BE2C (cell line): ENCODE data around the gene ATP5PO.

ENCODE experiments used
- DNase-seq: peaks from one replicate; pipeline ENCODE4 v3.0.0-alpha.2; 2020
- H3K27me3 ChIP-seq: fragments of 250-450 bp; sonication (Bioruptor Pico); 2 replicates; pipeline ENCODE4 v1.5.1; 2020; ENCODE audit warnings: mild to moderate bottlenecking
- H3K36me3 ChIP-seq: fragments of 250-450 bp; sonication (Bioruptor Pico); 2 replicates; pipeline ENCODE4 v1.5.1; 2020; ENCODE audit warnings: mild to moderate bottlenecking
- H3K4me1 ChIP-seq: fragments of 250-450 bp; sonication (Bioruptor Pico); 2 replicates; pipeline ENCODE4 v1.5.1; 2020
- H3K4me3 ChIP-seq: 2 replicates; pipeline ENCODE4 v1.5.1; 2011; ENCODE audit warnings: low read depth, low read length
- H3K9me3 ChIP-seq: fragments of 250-450 bp; sonication (Bioruptor Pico); 2 replicates; pipeline ENCODE4 v1.5.1; 2020
- TF ChIP-seq, protein P1 (sequence below): IDR thresholded peaks from 2 replicates; pipeline ENCODE4 v1.5.1; 2012; ENCODE audit warnings: mild to moderate bottlenecking, low read depth, low read length

ATP5PO gene

GRCh38 chr21:33924766-33925100, 9.1 kb upstream of the ATP5PO start:
- no peaks in the 10 kb centered on the region for H3K27me3 ChIP-seq
- no peak overlapping the region for H3K4me3 ChIP-seq
- no peaks in the 10 kb centered on the region; the same call in 1 of the 2 replicates for H3K4me1 ChIP-seq
- TF ChIP-seq, protein P1, sequence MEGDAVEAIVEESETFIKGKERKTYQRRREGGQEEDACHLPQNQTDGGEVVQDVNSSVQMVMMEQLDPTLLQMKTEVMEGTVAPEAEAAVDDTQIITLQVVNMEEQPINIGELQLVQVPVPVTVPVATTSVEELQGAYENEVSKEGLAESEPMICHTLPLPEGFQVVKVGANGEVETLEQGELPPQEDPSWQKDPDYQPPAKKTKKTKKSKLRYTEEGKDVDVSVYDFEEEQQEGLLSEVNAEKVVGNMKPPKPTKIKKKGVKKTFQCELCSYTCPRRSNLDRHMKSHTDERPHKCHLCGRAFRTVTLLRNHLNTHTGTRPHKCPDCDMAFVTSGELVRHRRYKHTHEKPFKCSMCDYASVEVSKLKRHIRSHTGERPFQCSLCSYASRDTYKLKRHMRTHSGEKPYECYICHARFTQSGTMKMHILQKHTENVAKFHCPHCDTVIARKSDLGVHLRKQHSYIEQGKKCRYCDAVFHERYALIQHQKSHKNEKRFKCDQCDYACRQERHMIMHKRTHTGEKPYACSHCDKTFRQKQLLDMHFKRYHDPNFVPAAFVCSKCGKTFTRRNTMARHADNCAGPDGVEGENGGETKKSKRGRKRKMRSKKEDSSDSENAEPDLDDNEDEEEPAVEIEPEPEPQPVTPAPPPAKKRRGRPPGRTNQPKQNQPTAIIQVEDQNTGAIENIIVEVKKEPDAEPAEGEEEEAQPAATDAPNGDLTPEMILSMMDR, result no peak
- no peaks in the 10 kb centered on the region for H3K9me3 ChIP-seq
- peak; percentile 41 for DNase-seq
- no peaks in the 10 kb centered on the region for H3K36me3 ChIP-seq

DNA sequence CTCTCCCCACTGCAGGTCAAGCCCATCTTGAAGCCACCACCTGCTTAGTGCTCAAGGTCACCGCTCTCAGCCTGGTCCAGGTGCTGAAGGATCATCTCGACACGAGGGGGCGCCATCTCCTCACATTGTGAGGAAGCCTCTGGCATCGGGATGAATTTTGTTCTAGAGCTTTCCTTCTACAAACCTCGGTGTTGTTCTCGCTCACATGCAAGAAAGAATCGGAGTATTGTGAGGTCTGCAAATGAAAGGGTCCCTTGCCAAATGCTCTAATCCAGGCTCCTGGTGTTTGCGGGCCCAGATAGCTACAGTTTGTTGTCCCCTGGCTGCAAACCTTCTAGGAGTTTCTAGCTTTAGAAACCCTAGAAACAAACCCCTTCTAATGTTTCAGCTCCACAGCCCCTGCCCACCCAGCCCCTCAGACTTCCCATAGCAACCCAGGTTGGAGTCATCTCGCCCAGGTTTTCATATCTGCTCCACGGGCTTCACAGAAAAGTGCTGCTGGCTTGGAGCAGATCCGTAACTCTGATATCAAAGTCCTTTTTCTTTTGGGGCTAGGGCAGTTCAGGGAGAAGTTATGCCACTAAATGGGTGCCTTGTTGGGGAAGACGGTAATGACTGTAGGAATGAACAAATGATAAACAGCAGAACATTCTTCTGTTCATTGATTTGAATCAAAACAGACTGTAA, 8.6 kb upstream of the ATP5PO start:
- Histone ChIP-seq H3K27me3 (no peaks in the 10 kb centered on the region), H3K4me1 (no peaks in the 10 kb centered on the region; the same call in 1 of the 2 replicates), H3K36me3 (no peaks in the 10 kb centered on the region), H3K9me3 (no peaks in the 10 kb centered on the region), H3K4me3 (peak overlapping the region; percentile 38)
- TF ChIP-seq, protein P1, result peak; percentile 96
- DNase-seq, result peak; percentile 90

DNA sequence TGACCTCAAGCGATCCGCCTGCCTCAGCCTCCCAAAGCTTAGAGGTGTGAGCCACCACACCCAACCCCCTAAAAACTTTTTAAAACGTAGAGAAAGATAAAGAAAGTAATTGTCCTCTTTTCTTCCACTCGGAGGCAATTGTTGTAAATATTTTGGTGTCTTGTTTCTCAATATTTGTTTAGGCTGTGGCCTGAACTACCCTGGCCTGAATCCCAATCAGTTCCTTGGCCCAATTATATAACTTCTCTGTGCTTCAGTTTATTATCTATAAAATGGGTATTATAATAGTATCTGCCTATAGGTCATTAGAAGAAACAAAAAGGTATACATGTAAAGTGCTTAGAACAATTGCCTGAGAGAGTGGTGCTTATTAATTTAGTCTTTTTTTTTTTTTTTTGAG, 1.8 kb upstream of the ATP5PO start:
- H3K4me3 ChIP-seq, result no peak overlapping the region
- peaks cover 10% of the 10 kb centered on the region for H3K36me3 ChIP-seq
- DNase-seq, result no peak
- TF ChIP-seq, protein P1, result no peak
- no peaks in the 10 kb centered on the region for H3K9me3 ChIP-seq
- H3K4me1 ChIP-seq, result no peaks in the 10 kb centered on the region
- no peaks in the 10 kb centered on the region for H3K27me3 ChIP-seq

DNA sequence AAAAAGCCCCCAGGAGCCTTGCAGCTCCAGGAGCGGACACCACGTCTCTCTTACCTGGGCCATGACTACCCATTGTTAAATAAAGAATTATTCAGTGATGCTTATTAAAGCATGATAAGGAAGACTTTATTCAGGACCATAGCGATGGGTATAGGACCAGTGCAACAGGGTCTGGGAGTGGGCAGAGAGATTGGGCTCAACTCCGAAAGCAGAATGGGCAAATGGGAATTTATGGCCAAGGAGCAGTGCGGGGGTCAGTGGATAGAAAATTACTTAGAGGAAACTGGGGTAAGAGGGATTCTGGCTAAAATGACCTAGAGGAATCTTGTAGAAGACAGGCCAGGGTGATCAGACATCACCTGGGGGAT, 580 bp upstream of the ATP5PO start:
- TF ChIP-seq, protein P1, result no peak
- no peaks in the 10 kb centered on the region for H3K27me3 ChIP-seq
- no peaks in the 10 kb centered on the region for H3K4me1 ChIP-seq
- DNase-seq, result no peak
- peak overlapping the region; percentile 99 for H3K4me3 ChIP-seq
- H3K9me3 ChIP-seq, result no peaks in the 10 kb centered on the region
- H3K36me3 ChIP-seq, result peaks cover 16% of the 10 kb centered on the region

DNA sequence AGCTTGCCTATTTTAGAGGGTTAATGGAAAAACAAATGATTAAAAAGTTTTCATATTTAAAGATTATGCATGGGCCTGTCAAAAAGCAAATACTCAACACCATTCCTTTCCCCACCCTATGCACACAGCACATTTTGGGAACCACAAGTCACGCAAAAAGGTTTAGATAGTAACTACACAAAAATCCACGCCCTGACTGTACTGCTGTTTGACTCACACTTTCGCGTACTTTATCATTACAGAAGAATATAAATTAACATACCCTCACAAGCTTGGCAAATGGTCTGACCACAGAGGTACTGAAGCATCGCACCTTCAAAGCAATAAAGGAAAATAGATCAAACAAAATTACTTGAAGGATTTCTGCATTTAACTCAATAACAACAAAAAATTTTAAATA, 1.4 kb downstream of the ATP5PO start:
- Histone ChIP-seq H3K4me3 (peak overlapping the region; percentile 99), H3K27me3 (no peaks in the 10 kb centered on the region)
- DNase-seq, result no peak

GRCh38 chr21:33909756-33910155, 5.8 kb downstream of the ATP5PO start:
- no peaks in the 10 kb centered on the region for H3K27me3 ChIP-seq
- TF ChIP-seq, protein P1, result no peak
- H3K4me1 ChIP-seq, result no peaks in the 10 kb centered on the region
- no peak for DNase-seq
- no peaks in the 10 kb centered on the region for H3K9me3 ChIP-seq
- H3K4me3 ChIP-seq, result no peak overlapping the region
- H3K36me3 ChIP-seq, result peaks cover 61% of the 10 kb centered on the region

More for the DNA sequence above, 1.4 kb downstream of the ATP5PO start:
- H3K4me1 ChIP-seq, result no peaks in the 10 kb centered on the region
- no peaks in the 10 kb centered on the region for H3K9me3 ChIP-seq
- TF ChIP-seq, protein P1, result no peak
- H3K36me3 ChIP-seq, result peaks cover 30% of the 10 kb centered on the region
